Stimulated activated naive CD8-positive, alpha-beta T cell treated with anti-CD3 and anti-CD28 coated beads, Interleukin-15, Interleukin-2, amounts not matched to agents 100 ng/mL and 50 ng/mL, for 24 hours (primary cell): ENCODE measurements around the gene SPEG.

Source experiments
- H3K27ac Mint-ChIP-seq: one replicate; pipeline ENCODE4 v1.8.0; 2021; ENCODE audit warnings: mild to moderate bottlenecking, mixed read lengths
- H3K27me3 Mint-ChIP-seq: one replicate; pipeline ENCODE4 v1.8.0; 2021; ENCODE audit warnings: mixed read lengths
- H3K36me3 Mint-ChIP-seq: one replicate; pipeline ENCODE4 v1.8.0; 2021; ENCODE audit warnings: low read depth, mixed read lengths
- H3K4me1 Mint-ChIP-seq: one replicate; pipeline ENCODE4 v1.8.0; 2021; ENCODE audit warnings: low read depth, mixed read lengths
- H3K4me3 Mint-ChIP-seq: one replicate; pipeline ENCODE4 v1.8.0; 2021; ENCODE audit warnings: mild to moderate bottlenecking, mixed read lengths
- H3K9me3 Mint-ChIP-seq: one replicate; pipeline ENCODE4 v1.8.0; 2021; ENCODE audit warnings: mixed read lengths

The SPEG gene

GRCh38 chr2:219441451-219442255 is 7.0 kb downstream of the SPEG start:
- H3K36me3 Mint-ChIP-seq: no peaks in the 10 kb centered on the region
- H3K9me3 Mint-ChIP-seq: no peaks in the 10 kb centered on the region
- peaks cover 16% of the 10 kb centered on the region for H3K27me3 Mint-ChIP-seq
- no peak overlapping the region for H3K27ac Mint-ChIP-seq
- peak overlapping the region; percentile 72 for H3K4me3 Mint-ChIP-seq
- H3K4me1 Mint-ChIP-seq: peaks cover 16% of the 10 kb centered on the region

- Mint-ChIP-seq H3K4me1 (peaks cover 16% of the 10 kb centered on the region), H3K36me3 (no peaks in the 10 kb centered on the region), H3K4me3 (peak overlapping the region; percentile 35), H3K27ac (no peak overlapping the region), H3K9me3 (no peaks in the 10 kb centered on the region), H3K27me3 (peaks cover 16% of the 10 kb centered on the region)
Observed at GRCh38 chr2:219442256-219443015, 7.8 kb downstream of the SPEG start.

- peaks cover 16% of the 10 kb centered on the region for H3K4me1 Mint-ChIP-seq
- no peak overlapping the region for H3K27ac Mint-ChIP-seq
- peak overlapping the region; percentile 35 for H3K4me3 Mint-ChIP-seq
- H3K36me3 Mint-ChIP-seq: no peaks in the 10 kb centered on the region
- H3K27me3 Mint-ChIP-seq: peaks cover 16% of the 10 kb centered on the region
- H3K9me3 Mint-ChIP-seq: no peaks in the 10 kb centered on the region
Observed at GRCh38 chr2:219443016-219443696, 8.5 kb downstream of the SPEG start.

GRCh38 chr2:219443697-219444023 is 9.0 kb downstream of the SPEG start:
- Mint-ChIP-seq H3K36me3 (no peaks in the 10 kb centered on the region), H3K9me3 (no peaks in the 10 kb centered on the region), H3K27me3 (peaks cover 16% of the 10 kb centered on the region), H3K4me1 (peaks cover 16% of the 10 kb centered on the region), H3K27ac (no peak overlapping the region), H3K4me3 (no peak overlapping the region)

GRCh38 chr2:219444566-219445091 is 10.0 kb downstream of the SPEG start:
- no peaks in the 10 kb centered on the region for H3K36me3 Mint-ChIP-seq
- no peaks in the 10 kb centered on the region for H3K9me3 Mint-ChIP-seq
- H3K27me3 Mint-ChIP-seq: peaks cover 20% of the 10 kb centered on the region
- no peak overlapping the region for H3K27ac Mint-ChIP-seq
- no peak overlapping the region for H3K4me3 Mint-ChIP-seq
- peaks cover 16% of the 10 kb centered on the region for H3K4me1 Mint-ChIP-seq

GRCh38 chr2:219445220-219445640 is 10.6 kb downstream of the SPEG start:
- peaks cover 20% of the 10 kb centered on the region for H3K4me1 Mint-ChIP-seq
- peaks cover 26% of the 10 kb centered on the region for H3K27me3 Mint-ChIP-seq
- H3K4me3 Mint-ChIP-seq: no peak overlapping the region
- no peaks in the 10 kb centered on the region for H3K9me3 Mint-ChIP-seq
- H3K27ac Mint-ChIP-seq: no peak overlapping the region
- no peaks in the 10 kb centered on the region for H3K36me3 Mint-ChIP-seq

DNA sequence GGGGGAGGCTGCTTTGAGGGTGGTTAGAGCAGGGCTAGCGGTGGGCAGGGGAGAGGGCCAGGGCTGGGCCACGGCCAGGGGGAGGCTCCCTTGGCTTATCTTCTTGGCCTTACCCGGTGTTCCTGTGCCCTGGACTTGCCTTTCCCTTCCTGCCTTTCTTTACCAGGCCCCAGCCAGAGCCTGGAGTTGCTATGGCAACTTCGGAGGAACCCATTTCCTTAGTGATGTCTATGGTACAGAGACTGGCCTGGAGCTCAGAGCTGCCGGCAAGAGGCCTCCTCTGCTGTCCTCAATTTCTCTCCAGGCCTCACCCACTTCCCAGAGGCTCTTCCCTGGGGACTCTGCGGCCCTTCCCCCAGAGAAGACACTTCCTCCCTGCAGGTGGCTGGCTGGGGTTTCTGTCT is 11.5 kb downstream of the SPEG start:
- Mint-ChIP-seq H3K4me3 (no peak overlapping the region), H3K36me3 (no peaks in the 10 kb centered on the region), H3K9me3 (no peaks in the 10 kb centered on the region), H3K4me1 (peaks cover 20% of the 10 kb centered on the region), H3K27me3 (peaks cover 26% of the 10 kb centered on the region), H3K27ac (no peak overlapping the region)

GRCh38 chr2:219446689-219447088 is 12.0 kb downstream of the SPEG start:
- Mint-ChIP-seq H3K27ac (no peak overlapping the region), H3K9me3 (no peaks in the 10 kb centered on the region), H3K36me3 (no peaks in the 10 kb centered on the region), H3K27me3 (peaks cover 23% of the 10 kb centered on the region), H3K4me3 (no peak overlapping the region), H3K4me1 (peaks cover 17% of the 10 kb centered on the region)

- H3K4me3 Mint-ChIP-seq: no peak overlapping the region
- H3K9me3 Mint-ChIP-seq: no peaks in the 10 kb centered on the region
- peaks cover 23% of the 10 kb centered on the region for H3K27me3 Mint-ChIP-seq
Observed at GRCh38 chr2:219447242-219448098, 12.8 kb downstream of the SPEG start.

DNA sequence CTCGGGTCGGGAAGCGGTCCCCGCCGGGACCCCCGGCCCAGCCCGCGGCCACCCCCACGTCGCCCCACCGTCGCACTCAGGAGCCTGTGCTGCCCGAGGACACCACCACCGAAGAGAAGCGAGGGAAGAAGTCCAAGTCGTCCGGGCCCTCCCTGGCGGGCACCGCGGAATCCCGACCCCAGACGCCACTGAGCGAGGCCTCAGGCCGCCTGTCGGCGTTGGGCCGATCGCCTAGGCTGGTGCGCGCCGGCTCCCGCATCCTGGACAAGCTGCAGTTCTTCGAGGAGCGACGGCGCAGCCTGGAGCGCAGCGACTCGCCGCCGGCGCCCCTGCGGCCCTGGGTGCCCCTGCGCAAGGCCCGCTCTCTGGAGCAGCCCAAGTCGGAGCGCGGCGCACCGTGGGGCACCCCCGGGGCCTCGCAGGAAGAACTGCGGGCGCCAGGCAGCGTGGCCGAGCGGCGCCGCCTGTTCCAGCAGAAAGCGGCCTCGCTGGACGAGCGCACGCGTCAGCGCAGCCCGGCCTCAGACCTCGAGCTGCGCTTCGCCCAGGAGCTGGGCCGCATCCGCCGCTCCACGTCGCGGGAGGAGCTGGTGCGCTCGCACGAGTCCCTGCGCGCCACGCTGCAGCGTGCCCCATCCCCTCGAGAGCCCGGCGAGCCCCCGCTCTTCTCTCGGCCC is 13.6 kb downstream of the SPEG start:
- Mint-ChIP-seq H3K27ac (no peak overlapping the region), H3K4me3 (no peak overlapping the region), H3K27me3 (peaks cover 16% of the 10 kb centered on the region), H3K4me1 (peaks cover 15% of the 10 kb centered on the region), H3K9me3 (no peaks in the 10 kb centered on the region), H3K36me3 (no peaks in the 10 kb centered on the region)

More at GRCh38 chr2:219447242-219448098, 12.8 kb downstream of the SPEG start:
- Mint-ChIP-seq H3K27ac (no peak overlapping the region), H3K36me3 (no peaks in the 10 kb centered on the region), H3K4me1 (peaks cover 20% of the 10 kb centered on the region)

- Mint-ChIP-seq H3K27me3 (peaks cover 16% of the 10 kb centered on the region), H3K4me1 (peaks cover 15% of the 10 kb centered on the region)
Observed at GRCh38 chr2:219448776-219449341, 14.2 kb downstream of the SPEG start.

DNA sequence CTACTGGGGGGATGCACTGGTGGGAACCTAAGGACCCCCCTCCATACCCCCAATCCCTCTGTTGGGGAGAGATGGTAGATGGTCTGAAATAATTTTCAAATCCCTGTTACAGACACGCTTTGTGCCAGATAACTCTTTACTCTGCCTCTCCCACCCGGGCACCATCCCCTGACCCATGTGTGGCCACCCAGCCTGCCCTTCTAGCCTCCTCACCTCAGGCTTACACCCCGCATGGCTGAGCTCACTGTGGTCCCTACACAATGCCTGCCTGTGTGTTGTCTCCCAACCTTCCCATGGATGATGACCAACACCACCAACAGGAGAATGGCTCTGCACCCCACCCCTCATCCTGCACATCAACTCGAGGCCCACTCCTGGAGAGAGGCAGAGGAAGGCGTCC is 15.0 kb downstream of the SPEG start:
- Mint-ChIP-seq H3K4me1 (peaks cover 15% of the 10 kb centered on the region), H3K36me3 (no peaks in the 10 kb centered on the region), H3K9me3 (no peaks in the 10 kb centered on the region), H3K27me3 (peaks cover 16% of the 10 kb centered on the region), H3K27ac (no peak overlapping the region), H3K4me3 (no peak overlapping the region)

More at GRCh38 chr2:219448776-219449341, 14.2 kb downstream of the SPEG start:
- no peak overlapping the region for H3K27ac Mint-ChIP-seq
- no peaks in the 10 kb centered on the region for H3K9me3 Mint-ChIP-seq
- no peaks in the 10 kb centered on the region for H3K36me3 Mint-ChIP-seq
- no peak overlapping the region for H3K4me3 Mint-ChIP-seq

- no peaks in the 10 kb centered on the region for H3K36me3 Mint-ChIP-seq
Observed at GRCh38 chr2:219451661-219452360, 17.2 kb downstream of the SPEG start.

More at GRCh38 chr2:219451661-219452360, 17.2 kb downstream of the SPEG start:
- Mint-ChIP-seq H3K27me3 (peaks cover 16% of the 10 kb centered on the region), H3K4me3 (no peak overlapping the region), H3K27ac (no peak overlapping the region), H3K9me3 (no peaks in the 10 kb centered on the region), H3K4me1 (peaks cover 15% of the 10 kb centered on the region)
